Measurements from ENCODE around the gene CNTNAP2.

DNA sequence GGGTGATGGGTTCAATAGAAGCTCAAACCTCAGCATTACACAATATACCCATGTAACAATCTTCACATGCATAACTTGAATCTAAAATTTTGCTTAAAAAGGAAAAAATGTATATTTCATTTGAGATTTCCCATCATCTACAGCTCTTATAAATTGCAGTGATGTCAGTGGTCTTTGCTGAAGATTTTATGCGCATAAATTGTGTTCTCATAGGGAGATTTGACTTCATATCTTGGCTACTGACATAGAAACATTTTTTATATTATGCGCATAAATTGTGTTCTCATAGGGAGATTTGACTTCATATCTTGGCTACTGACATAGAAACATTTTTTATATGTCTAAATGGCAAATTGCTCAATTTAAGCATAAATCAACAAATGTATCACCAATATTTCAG is 1348.6 kb downstream of the CNTNAP2 start:
- TF ChIP-seq POLR2A (IDR thresholded peaks at IDR 0.05; ENCODE audit: low read length), result no peak
- TF ChIP-seq GATA1 (IDR thresholded peaks at IDR 0.05; ENCODE audit: low read depth, low read length), result no peak
